Nucleus accumbens (tissue), 56 donors: ENCODE measurements around the gene PTMA.
"Not testable (repeated sequence)": the region's sequence is repeated elsewhere in the genome, so short reads cannot be mapped to it uniquely, and the experiment has no call there.

ENCODE experiments used
- DNase-seq, 56 donors: peaks; one replicate each; lab custom pipeline; 2025; lab: John Stamatoyannopoulos, UW

PTMA gene

GRCh38 chr2:231745303-231746038 lies 37.1 kb downstream of the PTMA start:
- no peak for DNase-seq

- not testable (repeated sequence) for DNase-seq
These were observed 40.0 kb downstream of the PTMA start for GRCh38 chr2:231748153-231748896.

- not testable (repeated sequence) for DNase-seq
These were observed 40.7 kb downstream of the PTMA start for GRCh38 chr2:231749016-231749415.

- no peak for DNase-seq
These were observed 42.9 kb downstream of the PTMA start for GRCh38 chr2:231751042-231751815.

GRCh38 chr2:231752061-231752460 lies 43.7 kb downstream of the PTMA start:
- no peak for DNase-seq

GRCh38 chr2:231761735-231762134 lies 53.4 kb downstream of the PTMA start:
- DNase-seq, result no peak
